Endodermal cell (in vitro differentiated cells): ENCODE measurements around the gene SELENOM. TPM values are rescaled to one million over a fixed set of nuclear protein-coding genes. Genes with fewer than 3 reads are reported as not detected.

ENCODE experiments used
- DNase-seq: peaks from one replicate; pipeline ENCODE4 v3.0.0-alpha.2; 2017
- H3K27ac ChIP-seq: 2 replicates; pipeline ENCODE4 v1.5.1; 2013; ENCODE audit warnings: mild to moderate bottlenecking, low read depth, low read length, moderate library complexity
- H3K27me3 ChIP-seq: 2 replicates; pipeline ENCODE4 v1.6.1; 2013; ENCODE audit warnings: mild to moderate bottlenecking, low read length, moderate library complexity; ENCODE audit not compliant: insufficient read depth, control insufficient read depth, poor library complexity, severe bottlenecking
- H3K36me3 ChIP-seq: 2 replicates; pipeline ENCODE4 v1.7.0; 2013; ENCODE audit warnings: mild to moderate bottlenecking, low read length, moderate library complexity; ENCODE audit not compliant: control insufficient read depth, insufficient read depth
- H3K4me1 ChIP-seq: one replicate; pipeline ENCODE4 v1.7.0; 2013; ENCODE audit warnings: low read length; ENCODE audit not compliant: control insufficient read depth, insufficient read depth
- H3K4me3 ChIP-seq: 2 replicates; pipeline ENCODE4 v1.5.1; 2013; ENCODE audit warnings: mild to moderate bottlenecking, low read length, moderate library complexity
- H3K9ac ChIP-seq: 2 replicates; pipeline ENCODE4 v1.6.1; 2013; ENCODE audit warnings: mild to moderate bottlenecking, low read length, moderate library complexity; ENCODE audit not compliant: poor library complexity, severe bottlenecking; ENCODE audit errors: extremely low read depth
- H3K9me3 ChIP-seq: 2 replicates; pipeline ENCODE4 v1.6.1; 2013; ENCODE audit warnings: mild to moderate bottlenecking, low read length, moderate library complexity; ENCODE audit not compliant: control insufficient read depth
- H3K27ac Mint-ChIP-seq: 2 replicates; pipeline ENCODE4 v1.8.0; 2020; ENCODE audit warnings: mixed read lengths
- H3K27me3 Mint-ChIP-seq: 2 replicates; pipeline ENCODE4 v1.8.0; 2021; ENCODE audit warnings: mild to moderate bottlenecking, mixed read lengths; ENCODE audit not compliant: insufficient read depth
- H3K36me3 Mint-ChIP-seq: 2 replicates; pipeline ENCODE4 v1.8.0; 2020; ENCODE audit warnings: low read depth, mixed read lengths
- H3K4me1 Mint-ChIP-seq: 2 replicates; pipeline ENCODE4 v1.8.0; 2020; ENCODE audit warnings: mixed read lengths
- H3K4me3 Mint-ChIP-seq: 2 replicates; pipeline ENCODE4 v1.8.0; 2020; ENCODE audit warnings: mild to moderate bottlenecking, moderate library complexity, mixed read lengths
- H3K9me3 Mint-ChIP-seq: 2 replicates; pipeline ENCODE4 v1.8.0; 2020; ENCODE audit warnings: mild to moderate bottlenecking, mixed read lengths
- CTCF ChIP-seq: fragments of 200-600 bp; sonication (generic); conservative IDR thresholded peaks from 2 replicates; pipeline ENCODE4 v1.5.0; 2021; ENCODE audit warnings: antibody characterized with exemption, mild to moderate bottlenecking
- WGBS, 2 experiments: methylation state at CpG; one replicate each; pipeline versions ENCODE4 v1.1.5 to v1.1.7; 2013; ENCODE audit warnings: missing lambda C conversion rate in 2 of 2, mixed read lengths in 1 of 2; ENCODE audit not compliant: insufficient coverage in 1 of 2, insufficient read length in 1 of 2; 5-methylcytosine and 5-hydroxymethylcytosine counted together
- total RNA-seq, 2 donors: library from RNA; stranded (reverse); fragmentation: NEBNext Ultra II Directional in 1 of 2; extraction: Animal tissue kit (Norgen Biotek cat#: 25700) in 1 of 2; gene quantifications; 2 replicates in 1 of 2; 3 replicates in 1 of 2; pipeline ENCODE4 v1.2.1, GENCODE V29; 2021

Gene SELENOM
- total RNA-seq, 2 donors from 2014 or later: 8.0 to 10.4 TPM

- H3K27ac Mint-ChIP-seq: no peak overlapping the region
- no peak for TF ChIP-seq CTCF
- H3K4me3 Mint-ChIP-seq: no peak overlapping the region
Observed at GRCh38 chr22:31056986-31057599, 50.3 kb downstream of the SELENOM start.

GRCh38 chr22:31055635-31056159, 51.7 kb downstream of the SELENOM start:
- H3K27me3 Mint-ChIP-seq: no peaks in the 10 kb centered on the region
- Histone ChIP-seq H3K9ac (no peak overlapping the region), H3K27me3 (no peaks in the 10 kb centered on the region), H3K4me1 (no peaks in the 10 kb centered on the region), H3K9me3 (no peaks in the 10 kb centered on the region), H3K27ac (no peak overlapping the region), H3K4me3 (no peak overlapping the region), H3K36me3 (no peaks in the 10 kb centered on the region)
- H3K4me3 Mint-ChIP-seq: no peak overlapping the region
- TF ChIP-seq CTCF: no peak
- peak overlapping the region; percentile 82 for H3K27ac Mint-ChIP-seq
- 61 to 63% methylated on average over 12 to 13 of the region's 13 CpGs for WGBS, 2 experiments
- no peaks in the 10 kb centered on the region for H3K36me3 Mint-ChIP-seq
- peak; percentile 77 for DNase-seq
- peaks cover 5% of the 10 kb centered on the region for H3K4me1 Mint-ChIP-seq
- no peaks in the 10 kb centered on the region for H3K9me3 Mint-ChIP-seq

More at GRCh38 chr22:31056986-31057599, 50.3 kb downstream of the SELENOM start:
- H3K27ac ChIP-seq: no peak overlapping the region
- 84 to 85% methylated on average over 5 of the region's 5 CpGs for WGBS, 2 experiments
- H3K36me3 ChIP-seq: no peaks in the 10 kb centered on the region
- no peaks in the 10 kb centered on the region for H3K36me3 Mint-ChIP-seq
- H3K9ac ChIP-seq: no peak overlapping the region
- no peaks in the 10 kb centered on the region for H3K4me1 ChIP-seq
- no peak overlapping the region for H3K4me3 ChIP-seq
- H3K27me3 Mint-ChIP-seq: no peaks in the 10 kb centered on the region
- no peak for DNase-seq
- H3K27me3 ChIP-seq: no peaks in the 10 kb centered on the region
- no peaks in the 10 kb centered on the region for H3K9me3 Mint-ChIP-seq
- peaks cover 5% of the 10 kb centered on the region for H3K4me1 Mint-ChIP-seq
- H3K9me3 ChIP-seq: no peaks in the 10 kb centered on the region

- Mint-ChIP-seq H3K27me3 (no peaks in the 10 kb centered on the region), H3K4me1 (peaks cover 5% of the 10 kb centered on the region), H3K36me3 (no peaks in the 10 kb centered on the region), H3K27ac (peak overlapping the region; percentile 82), H3K9me3 (no peaks in the 10 kb centered on the region), H3K4me3 (no peak overlapping the region)
- Histone ChIP-seq H3K27ac (no peak overlapping the region), H3K9me3 (no peaks in the 10 kb centered on the region), H3K36me3 (no peaks in the 10 kb centered on the region), H3K9ac (no peak overlapping the region), H3K27me3 (no peaks in the 10 kb centered on the region), H3K4me1 (no peaks in the 10 kb centered on the region), H3K4me3 (no peak overlapping the region)
- TF ChIP-seq CTCF: no peak
- WGBS, 2 experiments: 75 to 76% methylated on average over 3 to 5 of the region's 5 CpGs
- DNase-seq: no peak
Observed at GRCh38 chr22:31055117-31055634, 52.2 kb downstream of the SELENOM start.

Other genes with a start within 250 kb of the SELENOM start
- 10 to 100 TPM; 34.9 to 36.3 TPM for gene MORC2, start 138.8 kb downstream of the SELENOM start, total RNA-seq
- gene TUG1, start 138.3 kb downstream of the SELENOM start, total RNA-seq: 100 to 1,000 TPM; 113 to 123 TPM
- gene SMTN, start 26.2 kb downstream of the SELENOM start, total RNA-seq: 10 to 100 TPM; 23.6 to 35.8 TPM
- gene INPP5J, start 15.4 kb upstream of the SELENOM start, total RNA-seq: 1 to 10 TPM; 3.5 to 5.4 TPM
- gene PLA2G3, start 32.9 kb upstream of the SELENOM start, total RNA-seq: 1 to 10 TPM; 4.1 to 4.6 TPM
- gene RNF185, start 52.6 kb upstream of the SELENOM start, total RNA-seq: 10 to 100 TPM; 18.9 to 21.7 TPM
- 10 to 100 TPM; 41.4 to 42.2 TPM for gene LIMK2, start 104.7 kb upstream of the SELENOM start, total RNA-seq
- 1 to 10 TPM; 2.0 to 3.5 TPM for gene PIK3IP1, start 184.9 kb upstream of the SELENOM start, total RNA-seq
- gene PATZ1, start 238.8 kb upstream of the SELENOM start, total RNA-seq: 10 to 100 TPM; 49.2 to 57.1 TPM